ENCODE measurements around the gene MRPL36.

MRPL36 gene

DNA sequence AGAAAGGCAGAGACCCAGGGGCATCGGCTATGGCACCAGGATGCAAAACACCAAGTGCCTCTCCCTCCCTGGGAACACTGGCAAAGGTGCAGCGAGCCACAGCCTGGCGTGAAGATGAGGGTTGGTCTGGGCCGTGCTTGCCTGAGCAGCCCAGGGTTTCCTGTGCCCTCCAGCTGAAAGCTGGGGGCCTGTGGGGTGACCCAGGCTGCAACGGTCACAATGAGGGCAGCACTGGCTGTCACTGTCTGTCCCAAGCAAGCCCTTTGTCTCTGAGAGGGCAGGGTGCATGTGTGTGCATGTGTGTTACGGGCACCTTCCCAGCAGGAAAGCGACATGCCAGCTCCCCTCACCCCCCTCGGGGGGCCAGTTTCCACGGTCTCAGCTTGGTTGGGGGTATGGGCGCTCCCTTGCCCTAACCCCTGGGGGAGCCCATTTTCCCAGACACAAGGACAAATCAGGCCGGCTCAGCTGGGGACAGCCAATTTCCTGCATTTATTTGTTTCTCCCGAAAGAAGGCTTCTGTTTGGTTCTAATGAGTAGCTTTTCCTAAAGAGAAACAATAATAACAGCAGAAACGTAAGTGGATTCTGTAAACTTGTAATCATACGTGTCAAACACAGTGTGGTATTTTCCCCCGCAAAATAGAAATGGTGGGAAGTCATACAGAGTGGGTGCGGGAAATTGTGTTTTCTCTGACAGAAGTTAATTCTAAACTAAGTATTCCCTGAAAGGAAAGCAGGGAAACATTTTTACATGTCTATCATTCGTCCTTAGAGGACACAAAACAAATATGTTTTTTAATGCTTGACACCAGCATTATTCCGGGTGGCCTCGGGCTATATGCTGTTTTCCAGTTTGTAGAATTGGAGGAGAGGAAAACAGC lies 21.3 kb downstream of the MRPL36 start:
- Mint-ChIP-seq H3K36me3 (ENCODE audit: low read depth) (no peaks in the 10 kb centered on the region), H3K9me3 (no peaks in the 10 kb centered on the region), H3K27ac (no peak overlapping the region), H3K27me3 (no peaks in the 10 kb centered on the region), H3K4me1 (ENCODE audit: low read depth) (peaks cover 11% of the 10 kb centered on the region), H3K4me3 (no peak overlapping the region)

DNA sequence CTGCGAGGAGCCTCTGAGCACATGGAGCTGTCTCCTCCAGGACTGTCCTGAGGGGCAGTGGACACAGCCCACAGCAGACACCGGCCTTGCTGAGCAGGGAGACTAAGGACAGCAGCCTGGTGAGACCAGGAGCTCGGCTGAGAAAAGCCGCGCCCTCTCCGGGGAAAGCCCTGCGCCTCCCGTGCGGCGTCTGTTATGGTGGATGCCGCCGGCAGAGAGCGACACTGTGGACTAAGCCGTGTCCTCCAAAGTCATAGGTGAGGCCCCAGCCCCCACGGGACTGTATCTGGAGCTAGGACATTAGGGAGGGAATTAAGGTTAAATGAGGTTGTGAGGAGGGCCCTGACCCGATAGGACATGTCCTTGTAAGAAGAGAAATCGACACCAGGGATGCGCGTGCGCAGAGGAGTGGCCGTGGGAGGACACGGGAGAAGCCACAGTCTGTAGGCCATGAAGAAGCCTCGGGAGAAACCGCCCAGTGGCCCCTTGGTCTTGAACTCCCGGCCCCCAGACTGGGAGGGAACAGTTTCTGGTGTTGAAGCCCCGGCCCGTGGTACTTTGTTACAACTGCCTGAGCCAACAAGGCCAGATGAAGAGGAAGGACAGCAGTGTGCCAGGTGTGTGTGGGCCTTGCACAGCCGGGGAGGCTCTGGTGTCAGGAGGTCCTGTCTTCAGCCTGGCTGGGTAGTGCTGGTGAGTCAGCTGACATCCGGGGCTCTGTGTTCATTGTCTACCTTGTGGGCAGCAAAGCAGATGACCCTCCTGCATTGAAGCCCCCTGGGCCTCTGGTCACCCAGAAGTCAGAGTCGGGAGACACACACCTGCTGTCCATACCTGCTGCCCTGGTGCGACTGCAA lies 22.1 kb downstream of the MRPL36 start:
- no peak overlapping the region for H3K4me3 Mint-ChIP-seq
- H3K4me1 Mint-ChIP-seq (ENCODE audit: low read depth), result peaks cover 2% of the 10 kb centered on the region
- H3K9me3 Mint-ChIP-seq, result no peaks in the 10 kb centered on the region
- H3K36me3 Mint-ChIP-seq (ENCODE audit: low read depth), result no peaks in the 10 kb centered on the region
- H3K27me3 Mint-ChIP-seq, result no peaks in the 10 kb centered on the region
- no peak overlapping the region for H3K27ac Mint-ChIP-seq

DNA sequence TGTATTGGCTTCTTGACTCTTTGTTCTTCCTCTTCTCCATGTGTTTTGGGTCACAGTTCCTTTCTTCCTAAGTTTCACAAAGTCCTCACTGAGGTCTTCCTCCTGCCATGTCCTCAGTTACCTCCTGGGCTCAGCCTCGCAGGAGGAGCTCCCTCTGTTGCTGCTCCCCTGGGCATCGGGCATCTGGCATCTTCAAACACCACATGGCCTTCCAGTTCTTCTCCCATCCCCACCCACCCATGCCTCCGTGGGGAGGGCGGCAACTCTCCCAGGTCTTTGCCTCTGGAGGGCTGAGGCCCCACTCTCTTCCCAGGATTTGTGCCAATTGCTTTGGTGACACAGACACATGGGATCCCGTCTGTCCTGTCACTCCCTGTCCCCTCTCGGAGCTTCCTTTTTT lies 22.8 kb downstream of the MRPL36 start:
- Mint-ChIP-seq H3K27me3 (no peaks in the 10 kb centered on the region), H3K36me3 (ENCODE audit: low read depth) (no peaks in the 10 kb centered on the region), H3K4me3 (no peak overlapping the region), H3K4me1 (ENCODE audit: low read depth) (no peaks in the 10 kb centered on the region), H3K27ac (no peak overlapping the region), H3K9me3 (no peaks in the 10 kb centered on the region)

DNA sequence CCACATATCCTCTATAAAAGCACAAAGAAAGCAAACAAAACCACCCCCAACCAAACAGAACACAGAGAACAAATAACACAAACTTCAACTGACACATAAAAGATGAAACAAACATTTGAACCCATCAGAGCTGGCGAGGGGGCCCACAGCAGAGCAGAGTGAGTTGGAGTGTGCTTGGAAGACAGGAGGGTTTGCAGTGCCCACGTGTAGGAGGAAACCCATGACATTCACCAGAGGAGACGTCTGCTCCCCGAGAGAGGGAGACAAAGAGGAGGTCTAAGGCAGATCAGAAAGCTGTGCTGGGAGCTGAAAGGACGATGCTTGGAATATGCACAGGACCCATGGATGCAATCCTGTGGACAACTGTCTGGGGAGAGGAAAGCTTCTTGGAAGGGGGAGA lies 27.0 kb downstream of the MRPL36 start:
- H3K9me3 Mint-ChIP-seq, result no peaks in the 10 kb centered on the region
- H3K36me3 Mint-ChIP-seq (ENCODE audit: low read depth), result no peaks in the 10 kb centered on the region
- H3K27me3 Mint-ChIP-seq, result peaks cover 3% of the 10 kb centered on the region
- no peak overlapping the region for H3K27ac Mint-ChIP-seq
- no peaks in the 10 kb centered on the region for H3K4me1 Mint-ChIP-seq (ENCODE audit: low read depth)
- H3K4me3 Mint-ChIP-seq, result no peak overlapping the region

DNA sequence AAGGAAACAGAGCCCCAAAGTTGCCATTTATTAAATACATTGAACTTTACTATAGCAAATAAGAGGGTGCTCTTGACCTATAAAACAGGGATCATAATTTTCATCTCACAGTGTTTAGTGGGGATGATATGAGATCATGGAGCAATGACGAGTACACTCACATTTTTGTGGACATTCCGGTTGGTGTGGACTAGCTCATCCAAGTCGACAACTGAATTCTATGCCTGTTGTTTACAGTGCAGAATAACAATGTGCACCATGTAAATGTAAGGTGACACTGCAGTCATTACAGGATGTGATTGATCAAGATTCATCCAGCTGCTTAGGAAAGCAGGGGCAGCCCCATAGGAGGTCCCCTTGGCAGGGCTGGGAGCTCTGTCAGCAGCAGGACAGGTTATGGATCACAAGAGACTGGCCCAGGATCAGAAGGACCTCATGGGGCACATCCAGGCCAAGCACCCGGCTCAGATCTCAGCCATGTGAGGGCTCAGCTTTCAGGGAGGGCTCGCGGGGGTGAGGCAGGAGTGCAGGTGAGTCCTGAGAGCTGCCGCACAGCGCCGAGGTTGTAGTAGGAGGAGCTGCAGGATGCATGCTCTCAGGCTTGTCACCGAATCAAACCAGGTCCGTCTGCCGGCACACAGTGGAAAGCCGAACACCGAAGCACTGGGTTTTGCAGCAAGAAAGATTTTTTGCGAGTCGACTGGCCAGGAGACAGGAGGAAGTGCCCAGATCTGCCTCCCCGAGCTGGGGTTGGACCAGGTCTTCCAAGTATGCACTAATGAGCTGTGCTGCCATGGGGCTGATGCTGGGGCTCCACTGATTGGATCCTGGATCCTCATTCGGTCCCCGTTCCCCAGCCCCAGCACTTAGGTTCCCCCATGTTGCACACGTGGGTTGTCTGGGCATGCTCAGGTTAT lies 28.2 kb downstream of the MRPL36 start:
- Mint-ChIP-seq H3K36me3 (ENCODE audit: low read depth) (no peaks in the 10 kb centered on the region), H3K27me3 (peaks cover 3% of the 10 kb centered on the region), H3K27ac (no peak overlapping the region), H3K4me1 (ENCODE audit: low read depth) (no peaks in the 10 kb centered on the region), H3K4me3 (no peak overlapping the region), H3K9me3 (no peaks in the 10 kb centered on the region)

DNA sequence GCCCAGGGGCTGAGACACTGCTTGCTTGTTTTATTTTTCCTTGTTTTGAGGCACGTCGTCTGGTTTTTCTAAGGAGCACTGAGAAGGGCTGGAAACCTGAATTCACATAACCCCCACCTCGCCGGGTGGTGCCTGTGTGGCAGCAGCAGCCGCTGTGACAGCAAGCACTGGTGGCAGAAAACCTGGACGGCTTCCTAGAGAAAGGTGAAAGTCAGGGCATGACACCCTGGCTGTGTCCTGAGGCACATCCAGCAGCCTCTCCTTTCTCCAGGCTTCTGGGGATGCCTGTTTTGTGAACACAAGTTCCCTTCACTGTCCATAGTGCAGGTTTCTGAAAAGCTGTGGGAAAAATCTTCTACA lies 29.2 kb downstream of the MRPL36 start:
- H3K4me1 Mint-ChIP-seq (ENCODE audit: low read depth), result no peaks in the 10 kb centered on the region
- no peak overlapping the region for H3K4me3 Mint-ChIP-seq
- H3K36me3 Mint-ChIP-seq (ENCODE audit: low read depth), result no peaks in the 10 kb centered on the region
- H3K27ac Mint-ChIP-seq, result no peak overlapping the region
- H3K27me3 Mint-ChIP-seq, result peaks cover 6% of the 10 kb centered on the region
- H3K9me3 Mint-ChIP-seq, result no peaks in the 10 kb centered on the region

DNA sequence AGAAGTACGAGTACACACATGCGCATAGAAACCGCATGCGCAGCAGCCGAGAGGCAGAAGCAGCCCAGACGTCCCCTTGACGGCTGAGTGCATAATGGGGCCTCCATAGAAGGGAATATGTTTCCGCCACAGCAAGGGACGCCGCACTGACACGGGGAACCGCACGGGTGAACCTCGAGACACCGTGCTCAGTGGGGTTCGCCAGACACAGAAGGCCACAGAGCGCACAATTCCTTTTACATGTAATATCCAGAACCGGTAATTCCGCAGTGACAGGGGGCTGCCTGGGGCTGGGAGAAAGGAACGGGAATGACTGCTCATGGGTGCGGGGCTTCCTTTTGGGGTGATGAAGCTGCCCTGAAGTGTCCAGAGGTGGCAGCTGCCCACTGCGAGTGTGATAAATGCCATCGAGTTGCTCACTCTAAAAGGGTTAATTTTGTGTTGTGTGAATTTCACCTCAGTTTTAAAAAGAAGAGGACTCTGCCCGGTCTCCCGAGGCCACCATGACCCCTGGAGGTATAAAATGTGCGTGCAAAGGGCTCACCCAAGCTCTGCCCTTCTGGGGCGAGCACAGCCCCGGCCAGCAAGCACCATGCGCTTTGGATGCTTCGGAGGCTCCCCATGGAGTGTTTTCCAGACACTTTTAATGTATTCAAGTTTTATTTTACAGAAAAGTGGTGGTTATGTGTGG lies 29.7 kb downstream of the MRPL36 start:
- Mint-ChIP-seq H3K27me3 (peaks cover 6% of the 10 kb centered on the region), H3K4me1 (ENCODE audit: low read depth) (no peaks in the 10 kb centered on the region), H3K9me3 (no peaks in the 10 kb centered on the region), H3K27ac (no peak overlapping the region), H3K4me3 (no peak overlapping the region), H3K36me3 (ENCODE audit: low read depth) (no peaks in the 10 kb centered on the region)

DNA sequence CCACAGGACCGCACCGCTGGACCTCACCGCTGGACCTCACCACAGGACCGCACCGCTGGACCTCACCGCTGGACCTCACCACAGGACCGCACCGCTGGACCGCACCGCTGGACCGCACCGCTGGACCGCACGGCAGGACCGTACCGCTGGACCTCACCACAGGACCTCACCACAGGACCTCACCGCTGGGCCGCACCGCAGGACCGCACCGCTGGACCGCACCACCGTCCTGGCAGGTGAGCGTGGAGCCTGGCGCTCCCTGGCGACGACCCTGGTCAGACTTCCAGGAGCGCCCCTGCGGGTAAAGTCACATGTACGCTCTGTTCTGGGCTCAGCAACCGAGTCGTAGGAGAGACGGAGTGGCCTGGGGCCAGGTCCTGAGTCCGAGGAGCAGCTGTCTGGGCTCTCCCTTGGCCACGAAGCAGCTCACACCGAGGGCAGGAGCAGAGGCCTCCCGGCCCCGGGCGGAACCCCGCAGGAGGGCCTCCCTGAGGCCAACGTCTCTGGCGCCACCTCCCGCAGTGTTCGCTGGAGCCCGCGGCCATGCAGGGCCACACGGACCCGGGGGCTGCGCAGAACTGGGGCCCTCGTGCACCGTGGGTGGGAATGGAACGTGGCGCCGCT lies 30.5 kb downstream of the MRPL36 start:
- no peaks in the 10 kb centered on the region for H3K9me3 Mint-ChIP-seq
- no peaks in the 10 kb centered on the region for H3K36me3 Mint-ChIP-seq (ENCODE audit: low read depth)
- H3K27me3 Mint-ChIP-seq, result peaks cover 6% of the 10 kb centered on the region
- no peaks in the 10 kb centered on the region for H3K4me1 Mint-ChIP-seq (ENCODE audit: low read depth)
- no peak overlapping the region for H3K27ac Mint-ChIP-seq
- no peak overlapping the region for H3K4me3 Mint-ChIP-seq

DNA sequence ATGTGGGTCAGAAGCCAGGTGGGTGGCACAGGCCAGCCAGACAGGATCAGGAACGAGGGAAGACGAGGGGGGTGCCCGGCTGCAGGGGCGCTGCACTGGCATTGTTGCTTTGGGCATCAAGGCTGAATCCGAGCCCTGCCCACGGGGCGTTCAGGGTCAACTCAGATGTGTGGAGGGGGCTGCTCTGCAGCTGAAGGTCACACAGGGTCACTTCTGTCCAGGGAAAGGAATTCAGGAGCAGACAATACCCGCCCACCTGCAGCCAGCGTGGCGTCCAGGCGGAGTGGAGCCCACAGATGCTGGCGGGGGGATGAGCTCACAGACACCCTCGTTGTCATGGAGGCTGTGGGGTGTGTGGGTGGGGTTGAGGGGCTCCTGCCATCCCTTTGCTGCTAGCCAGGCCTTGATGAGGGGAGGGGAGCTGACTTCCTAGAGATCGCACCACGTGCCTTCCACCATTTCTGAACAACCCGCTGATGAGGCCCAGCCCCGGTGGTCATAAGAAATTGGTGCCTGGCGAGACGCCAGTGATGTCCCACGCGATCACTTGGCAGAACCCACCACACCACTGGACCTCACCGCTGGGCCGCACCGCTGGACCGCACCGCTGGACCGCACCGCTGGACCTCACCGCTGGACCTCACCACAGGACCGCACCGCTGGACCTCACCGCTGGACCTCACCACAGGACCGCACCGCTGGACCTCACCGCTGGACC lies 31.2 kb downstream of the MRPL36 start:
- Mint-ChIP-seq H3K9me3 (no peaks in the 10 kb centered on the region), H3K4me1 (ENCODE audit: low read depth) (no peaks in the 10 kb centered on the region), H3K27ac (no peak overlapping the region), H3K27me3 (peaks cover 6% of the 10 kb centered on the region), H3K36me3 (ENCODE audit: low read depth) (no peaks in the 10 kb centered on the region), H3K4me3 (no peak overlapping the region)

DNA sequence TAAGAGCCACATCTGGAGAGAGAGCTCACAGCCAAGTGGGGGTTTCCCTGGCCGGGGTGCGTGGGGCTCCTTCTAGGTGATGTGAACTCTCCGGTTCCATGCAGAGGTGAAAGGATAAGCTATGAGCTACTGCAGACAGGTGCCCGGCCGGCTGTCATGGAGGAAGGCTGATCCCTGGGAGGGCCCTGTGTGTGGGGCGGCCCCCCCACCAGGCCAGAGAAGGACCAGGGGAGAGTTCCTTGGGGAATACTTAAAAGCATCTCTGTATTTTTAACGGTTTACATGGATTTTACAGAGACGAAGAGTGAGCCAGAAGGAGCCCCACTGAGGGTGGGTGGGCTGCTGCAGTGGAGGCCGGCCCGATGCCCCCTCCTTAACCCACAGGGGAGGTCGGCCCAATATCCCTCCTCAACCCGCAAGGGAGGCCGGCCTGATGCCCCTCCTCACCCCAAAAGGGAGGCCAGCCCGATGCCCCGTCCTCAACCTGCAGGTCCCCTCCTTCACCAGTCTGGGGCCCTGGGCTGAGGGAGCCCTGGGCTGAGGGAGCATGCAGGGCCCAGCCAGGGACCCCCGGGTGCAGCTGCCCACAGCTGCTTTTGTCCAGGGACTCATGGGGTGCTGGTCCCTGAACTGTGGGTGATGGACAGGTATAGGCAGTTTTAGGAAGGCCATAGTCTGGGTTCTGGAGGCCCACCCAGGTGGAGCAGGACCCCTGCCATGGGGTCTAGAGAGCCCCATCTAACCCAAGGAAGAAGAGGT lies 31.9 kb downstream of the MRPL36 start:
- no peaks in the 10 kb centered on the region for H3K36me3 Mint-ChIP-seq (ENCODE audit: low read depth)
- no peaks in the 10 kb centered on the region for H3K4me1 Mint-ChIP-seq (ENCODE audit: low read depth)
- H3K27me3 Mint-ChIP-seq, result peaks cover 6% of the 10 kb centered on the region
- H3K9me3 Mint-ChIP-seq, result no peaks in the 10 kb centered on the region
- no peak overlapping the region for H3K4me3 Mint-ChIP-seq
- H3K27ac Mint-ChIP-seq, result no peak overlapping the region

DNA sequence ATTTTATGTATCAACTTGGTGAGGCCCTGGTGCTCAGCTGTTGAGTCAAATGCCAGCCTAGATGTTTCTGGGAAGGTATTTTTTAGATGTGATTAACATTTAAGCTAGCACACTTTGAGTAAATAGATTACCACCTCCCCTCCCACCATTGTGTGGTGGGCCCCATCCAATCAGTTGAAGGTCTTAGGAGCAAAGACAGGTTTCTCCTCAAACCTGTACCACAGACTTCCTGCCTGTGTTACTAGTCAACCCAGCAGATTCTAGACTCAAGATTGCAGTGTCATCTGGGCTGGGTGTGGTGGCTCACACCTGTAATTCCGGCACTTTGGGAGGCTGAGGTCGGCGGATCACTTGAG lies 33.8 kb downstream of the MRPL36 start:
- no peaks in the 10 kb centered on the region for H3K9me3 Mint-ChIP-seq
- H3K27me3 Mint-ChIP-seq, result peaks cover 6% of the 10 kb centered on the region
- H3K27ac Mint-ChIP-seq, result no peak overlapping the region
- H3K4me3 Mint-ChIP-seq, result no peak overlapping the region
- no peaks in the 10 kb centered on the region for H3K4me1 Mint-ChIP-seq (ENCODE audit: low read depth)
- H3K36me3 Mint-ChIP-seq (ENCODE audit: low read depth), result no peaks in the 10 kb centered on the region

DNA sequence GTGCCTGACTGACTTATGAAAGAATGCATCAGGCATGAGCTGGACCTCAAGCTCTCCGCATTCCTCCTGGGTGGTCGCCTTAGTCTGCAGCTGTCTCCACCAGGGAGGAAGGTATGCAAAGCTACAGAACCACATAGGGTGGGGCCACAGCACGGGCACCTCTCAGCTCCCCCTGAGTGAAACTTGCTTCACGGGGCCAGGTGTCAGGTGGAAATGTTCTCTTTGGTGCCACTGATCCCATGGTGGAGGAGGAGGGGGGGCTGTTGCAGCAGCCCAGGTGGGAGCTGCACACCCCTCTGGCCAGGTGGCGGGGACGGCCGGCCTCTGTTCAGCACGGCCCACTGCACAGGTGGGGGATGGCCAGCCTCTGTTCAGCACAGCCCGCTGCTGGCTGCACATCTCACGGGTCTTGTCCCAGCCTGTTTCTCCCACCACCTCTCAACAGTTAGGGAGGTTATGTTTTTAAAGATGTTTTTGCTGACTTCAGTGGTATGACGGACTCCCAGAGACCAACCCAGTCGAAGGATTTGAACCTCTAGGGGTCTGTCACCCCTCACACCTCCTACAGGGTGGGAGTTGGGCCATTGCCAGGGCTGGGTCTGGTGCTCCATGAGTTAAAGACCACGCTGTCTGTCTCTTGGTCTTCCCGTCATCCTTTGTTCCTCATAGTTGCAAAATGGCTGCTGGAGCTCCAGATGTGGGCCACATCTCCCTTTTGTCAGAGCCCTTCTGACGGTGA lies 34.3 kb downstream of the MRPL36 start:
- Mint-ChIP-seq H3K36me3 (ENCODE audit: low read depth) (no peaks in the 10 kb centered on the region), H3K4me1 (ENCODE audit: low read depth) (no peaks in the 10 kb centered on the region), H3K27me3 (peaks cover 3% of the 10 kb centered on the region), H3K9me3 (no peaks in the 10 kb centered on the region), H3K4me3 (no peak overlapping the region), H3K27ac (no peak overlapping the region)
